OCI-LY1 (cell line): Measurements from ENCODE around the gene WNT8A.
"Not testable (repeated sequence)": the region's sequence is repeated elsewhere in the genome, so short reads cannot be mapped to it uniquely, and the experiment has no call there.

Experiments used
- H2AFZ ChIP-seq: fragments of 200-600 bp; sonication (generic), shearing (Covaris generic); 2 replicates; pipeline ENCODE4 v1.6.0; 2014; ENCODE audit warnings: antibody characterized with exemption, mild to moderate bottlenecking, low read length
- H3F3A ChIP-seq: fragments of 200-600 bp; sonication (generic), shearing (Covaris generic); 2 replicates; pipeline ENCODE4 v1.6.0; 2014; ENCODE audit warnings: mild to moderate bottlenecking, antibody characterized with exemption, low read length, moderate library complexity; ENCODE audit not compliant: insufficient read depth
- H3K27ac ChIP-seq: fragments of 200-600 bp; sonication (generic); 2 replicates; pipeline ENCODE4 v1.5.1; 2014; ENCODE audit warnings: low read length, mixed run types, mild to moderate bottlenecking, low read depth; ENCODE audit not compliant: poor library complexity, severe bottlenecking
- H3K27me3 ChIP-seq: fragments of 200-600 bp; sonication (generic); 2 replicates; pipeline ENCODE4 v1.6.0; 2014; ENCODE audit warnings: antibody characterized with exemption, mild to moderate bottlenecking, low read length, moderate library complexity; ENCODE audit not compliant: insufficient read depth
- H3K36me3 ChIP-seq: fragments of 200-600 bp; sonication (generic); 2 replicates; pipeline ENCODE4 v1.6.1; 2014; ENCODE audit warnings: mild to moderate bottlenecking, antibody characterized with exemption, low read length, moderate library complexity, mixed read lengths; ENCODE audit not compliant: insufficient read depth
- H3K4me1 ChIP-seq: fragments of 200-600 bp; sonication (generic); 2 replicates; pipeline ENCODE4 v1.5.1; 2014; ENCODE audit warnings: mild to moderate bottlenecking, low read length, moderate library complexity; ENCODE audit not compliant: insufficient read depth, severe bottlenecking
- H3K4me2 ChIP-seq: fragments of 200-600 bp; sonication (generic), shearing (Covaris generic); 2 replicates; pipeline ENCODE4 v1.6.1; 2014; ENCODE audit warnings: low read length
- H3K4me3 ChIP-seq: fragments of 200-600 bp; sonication (generic); 2 replicates; pipeline ENCODE4 v1.5.1; 2014; ENCODE audit warnings: low read length, low read depth, mild to moderate bottlenecking, mixed read lengths; ENCODE audit not compliant: poor library complexity, severe bottlenecking
- H3K79me2 ChIP-seq: fragments of 200-600 bp; shearing (Covaris generic); 2 replicates; pipeline ENCODE4 v1.6.1; 2016; ENCODE audit warnings: mixed run types, low read length, mixed read lengths; ENCODE audit not compliant: insufficient read depth
- H3K9ac ChIP-seq: fragments of 200-600 bp; sonication (generic), shearing (Covaris generic); 2 replicates; pipeline ENCODE4 v1.6.1; 2014; ENCODE audit warnings: mild to moderate bottlenecking, low read length, mixed read lengths
- H3K9me2 ChIP-seq: fragments of 200-600 bp; sonication (generic), shearing (Covaris generic); 2 replicates; pipeline ENCODE4 v1.6.1; 2014; ENCODE audit warnings: low read depth, mild to moderate bottlenecking, low read length, mixed read lengths
- H3K9me3 ChIP-seq: fragments of 200-600 bp; shearing (Covaris generic); 2 replicates; pipeline ENCODE4 v1.6.1; 2014; ENCODE audit warnings: low read length, mixed read lengths
- H4K20me1 ChIP-seq: fragments of 200-600 bp; sonication (generic), shearing (Covaris generic); 2 replicates; pipeline ENCODE4 v1.6.0; 2016; ENCODE audit warnings: mild to moderate bottlenecking, low read length; ENCODE audit not compliant: insufficient read depth
- EZH2 ChIP-seq: fragments of 200-600 bp; sonication (generic), shearing (Covaris generic); IDR thresholded peaks from 2 replicates; pipeline ENCODE4 v1.8.0; 2017; ENCODE audit warnings: borderline replicate concordance, mixed run types, mild to moderate bottlenecking, antibody characterized with exemption, low read length, moderate library complexity, mixed read lengths
- TF ChIP-seq, protein P1 (sequence below): fragments of 200-600 bp; sonication (generic), shearing (Covaris generic); IDR thresholded peaks from 2 replicates; pipeline ENCODE4 v1.5.1; 2017; ENCODE audit warnings: mild to moderate bottlenecking, antibody characterized with exemption, low read length, moderate library complexity, mixed read lengths

Gene WNT8A

DNA sequence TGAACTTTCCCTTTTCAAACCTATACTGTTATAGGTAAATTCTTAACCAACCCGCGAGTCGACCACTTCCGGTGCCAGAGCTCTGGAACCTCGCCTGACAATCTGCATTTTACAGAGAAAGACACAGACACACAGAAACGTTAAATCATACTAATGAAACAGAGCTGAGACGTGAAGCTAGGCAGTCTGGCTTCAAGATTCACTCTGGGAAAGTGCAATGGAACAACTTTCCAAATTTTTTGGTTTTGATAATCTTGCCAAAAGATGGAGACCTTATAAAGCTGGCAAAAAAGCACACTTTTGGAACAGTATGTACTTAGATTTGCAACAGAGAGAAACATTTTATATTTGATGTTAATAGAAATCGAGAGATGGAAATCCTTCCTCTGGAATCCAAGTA lies 15.9 kb upstream of the WNT8A start:
- Histone ChIP-seq H3K4me3 (no peak overlapping the region), H3K4me1 (no peaks in the 10 kb centered on the region), H4K20me1 (no peaks in the 10 kb centered on the region), H3K9me2 (no peaks in the 10 kb centered on the region), H2AFZ (no peak overlapping the region), H3K9ac (no peak overlapping the region), H3K9me3 (no peaks in the 10 kb centered on the region), H3K27ac (no peak overlapping the region), H3K4me2 (no peak overlapping the region), H3K27me3 (no peaks in the 10 kb centered on the region), H3K79me2 (no peaks in the 10 kb centered on the region), H3F3A (no peaks in the 10 kb centered on the region; the same call in 1 of the 2 replicates), H3K36me3 (no peaks in the 10 kb centered on the region)
- TF ChIP-seq, protein P1, sequence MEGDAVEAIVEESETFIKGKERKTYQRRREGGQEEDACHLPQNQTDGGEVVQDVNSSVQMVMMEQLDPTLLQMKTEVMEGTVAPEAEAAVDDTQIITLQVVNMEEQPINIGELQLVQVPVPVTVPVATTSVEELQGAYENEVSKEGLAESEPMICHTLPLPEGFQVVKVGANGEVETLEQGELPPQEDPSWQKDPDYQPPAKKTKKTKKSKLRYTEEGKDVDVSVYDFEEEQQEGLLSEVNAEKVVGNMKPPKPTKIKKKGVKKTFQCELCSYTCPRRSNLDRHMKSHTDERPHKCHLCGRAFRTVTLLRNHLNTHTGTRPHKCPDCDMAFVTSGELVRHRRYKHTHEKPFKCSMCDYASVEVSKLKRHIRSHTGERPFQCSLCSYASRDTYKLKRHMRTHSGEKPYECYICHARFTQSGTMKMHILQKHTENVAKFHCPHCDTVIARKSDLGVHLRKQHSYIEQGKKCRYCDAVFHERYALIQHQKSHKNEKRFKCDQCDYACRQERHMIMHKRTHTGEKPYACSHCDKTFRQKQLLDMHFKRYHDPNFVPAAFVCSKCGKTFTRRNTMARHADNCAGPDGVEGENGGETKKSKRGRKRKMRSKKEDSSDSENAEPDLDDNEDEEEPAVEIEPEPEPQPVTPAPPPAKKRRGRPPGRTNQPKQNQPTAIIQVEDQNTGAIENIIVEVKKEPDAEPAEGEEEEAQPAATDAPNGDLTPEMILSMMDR = no peak
- TF ChIP-seq EZH2 = no peak

DNA sequence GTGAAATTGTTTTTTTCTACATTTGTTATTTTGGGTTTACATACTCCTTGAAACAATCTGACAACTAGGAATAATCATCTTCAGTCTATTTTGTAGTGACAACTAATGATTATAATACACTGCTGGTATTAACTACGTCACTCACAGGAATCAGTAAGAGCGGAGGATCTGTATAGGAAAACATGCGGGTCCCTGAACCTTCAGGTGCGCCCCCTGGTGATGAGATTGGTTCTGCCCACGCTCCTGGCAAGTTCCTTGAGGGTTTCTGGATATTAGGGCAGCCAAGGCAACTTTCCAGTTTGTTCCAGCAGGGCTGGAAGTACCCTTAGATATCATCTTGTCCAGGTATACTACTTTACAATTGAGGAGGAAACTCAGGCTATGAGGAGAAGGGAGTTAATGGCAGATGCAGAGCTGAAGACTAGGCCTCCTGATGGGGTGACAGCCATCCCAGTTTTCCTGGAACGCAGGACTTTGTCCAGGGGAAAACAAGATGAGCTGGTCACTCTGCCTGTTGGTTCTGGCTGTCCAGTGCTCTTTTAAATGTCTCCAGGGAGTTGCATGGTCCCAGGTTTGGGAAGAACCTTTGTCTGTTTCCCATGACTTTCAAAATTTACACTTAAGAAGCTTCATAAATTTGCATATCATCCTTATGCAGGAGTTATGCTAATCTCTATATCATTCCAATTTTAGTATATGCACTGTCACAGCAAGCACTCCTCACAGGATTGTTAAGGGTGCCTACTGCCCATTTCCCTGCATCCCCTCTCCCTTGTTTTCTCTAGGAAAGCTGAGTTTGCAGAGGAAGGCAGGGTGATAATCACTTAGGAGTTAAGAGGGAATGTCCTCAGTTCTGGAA lies 14.9 kb upstream of the WNT8A start:
- Histone ChIP-seq H3K27me3 (no peaks in the 10 kb centered on the region), H3K9me2 (no peaks in the 10 kb centered on the region), H4K20me1 (no peaks in the 10 kb centered on the region), H3K4me2 (no peak overlapping the region), H3K4me3 (no peak overlapping the region), H3K27ac (no peak overlapping the region), H3K9ac (no peak overlapping the region), H2AFZ (no peak overlapping the region), H3K79me2 (no peaks in the 10 kb centered on the region), H3K36me3 (no peaks in the 10 kb centered on the region), H3K4me1 (no peaks in the 10 kb centered on the region), H3F3A (no peaks in the 10 kb centered on the region; the same call in 1 of the 2 replicates), H3K9me3 (no peaks in the 10 kb centered on the region)
- TF ChIP-seq EZH2 = no peak
- TF ChIP-seq, protein P1 = peak; percentile 89

DNA sequence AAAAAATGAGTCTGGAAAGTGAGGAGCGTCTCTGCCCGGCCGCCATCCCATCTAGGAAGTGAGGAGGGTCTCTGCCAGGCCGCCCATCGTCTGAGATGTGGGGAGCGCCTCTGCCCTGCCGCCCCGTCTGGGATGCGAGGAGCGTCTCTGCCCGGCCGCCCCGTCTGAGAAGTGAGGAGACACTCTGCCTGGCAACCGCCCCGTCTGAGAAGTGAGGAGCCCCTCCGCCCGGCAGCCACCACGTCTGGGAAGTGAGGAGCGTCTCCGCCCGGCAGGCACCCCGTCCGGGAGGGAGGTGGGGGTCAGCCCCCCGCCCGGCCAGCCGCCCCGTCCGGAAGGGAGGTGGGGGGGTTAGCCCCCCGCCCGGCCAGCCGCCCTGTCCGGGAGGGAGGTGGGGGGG lies 13.8 kb upstream of the WNT8A start:
- not testable (repeated sequence) for H3K4me2 ChIP-seq, H3K9ac ChIP-seq, H3K36me3 ChIP-seq, H3K9me3 ChIP-seq, H3K4me3 ChIP-seq, H3K9me2 ChIP-seq, H2AFZ ChIP-seq, H3K27ac ChIP-seq, H3K27me3 ChIP-seq, H3F3A ChIP-seq, H3K79me2 ChIP-seq, H3K4me1 ChIP-seq, H4K20me1 ChIP-seq
